GM18502 (cell line): ENCODE measurements around the gene PTPRN2.

ENCODE experiments used
- ATAC-seq: cut with Tn5 transposase; IDR thresholded peaks from one replicate; pipeline ENCODE4 v1.9.1; 2021; ENCODE audit warnings: mild to moderate bottlenecking; ENCODE audit not compliant: unreplicated experiment, poor library complexity

The PTPRN2 gene

DNA sequence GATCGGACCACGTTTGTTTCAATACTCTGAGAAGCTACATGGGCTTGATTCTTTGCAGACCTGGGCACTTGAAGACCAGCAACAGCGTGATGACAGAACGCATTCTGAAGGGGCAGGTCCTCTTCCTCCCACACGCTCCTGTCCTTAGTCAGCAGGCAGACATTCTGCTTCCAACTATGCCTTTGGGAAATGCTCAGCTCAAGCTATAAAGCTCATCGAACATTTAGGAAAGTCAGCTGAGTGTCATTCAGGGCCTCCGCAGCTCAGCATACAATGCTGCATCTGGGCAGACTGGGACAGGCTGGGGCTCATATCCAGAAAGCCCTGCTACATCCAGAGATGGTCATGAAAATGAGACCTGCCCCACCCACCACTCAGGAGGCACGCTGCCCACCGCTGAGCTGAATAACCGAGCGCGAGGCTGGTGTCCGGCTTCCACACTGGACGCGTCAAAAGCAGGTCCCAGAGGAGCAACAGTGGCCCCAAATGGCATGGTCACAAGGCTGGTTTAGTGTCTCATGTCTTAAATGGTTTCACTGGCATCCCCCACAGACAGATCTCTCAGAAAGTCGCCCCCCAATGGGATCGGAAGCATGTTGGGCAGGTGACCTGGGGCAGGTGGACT, 976.8 kb downstream of the PTPRN2 start:
- no peak for ATAC-seq

DNA sequence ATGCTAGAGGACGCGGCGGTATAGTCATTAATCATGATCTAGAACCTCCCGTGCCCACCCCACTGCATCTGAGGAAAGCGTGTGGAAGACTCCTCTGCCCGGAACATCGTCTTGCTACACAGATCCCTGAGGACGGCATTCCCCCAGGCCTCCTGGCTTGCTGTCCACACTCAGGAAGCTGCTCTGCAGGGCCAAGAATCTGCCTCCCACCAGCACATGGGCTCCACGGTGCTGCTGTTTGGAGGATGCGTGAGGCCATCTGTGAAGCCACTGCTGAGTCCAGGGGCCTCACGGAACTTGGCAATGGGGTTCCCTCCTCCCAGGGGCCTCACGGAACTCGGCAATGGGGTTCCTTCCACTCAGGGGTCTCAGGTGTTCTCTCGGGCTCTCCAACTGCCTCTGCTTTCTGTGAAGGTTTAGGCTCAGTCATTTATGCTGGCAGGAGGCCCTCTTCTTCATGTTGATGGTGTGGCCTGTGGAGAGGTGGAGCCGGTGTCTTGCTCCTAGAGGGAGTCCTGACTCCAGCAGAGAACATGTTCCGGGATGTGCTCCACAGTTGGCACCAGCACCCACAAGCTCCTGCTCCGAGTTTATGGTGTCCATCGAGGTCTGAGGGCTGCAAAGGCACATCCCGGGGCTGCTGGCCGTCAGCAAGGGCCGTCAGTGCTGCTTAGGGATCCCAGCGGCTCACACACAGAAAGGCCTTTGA, 977.5 kb downstream of the PTPRN2 start:
- no peak for ATAC-seq

DNA sequence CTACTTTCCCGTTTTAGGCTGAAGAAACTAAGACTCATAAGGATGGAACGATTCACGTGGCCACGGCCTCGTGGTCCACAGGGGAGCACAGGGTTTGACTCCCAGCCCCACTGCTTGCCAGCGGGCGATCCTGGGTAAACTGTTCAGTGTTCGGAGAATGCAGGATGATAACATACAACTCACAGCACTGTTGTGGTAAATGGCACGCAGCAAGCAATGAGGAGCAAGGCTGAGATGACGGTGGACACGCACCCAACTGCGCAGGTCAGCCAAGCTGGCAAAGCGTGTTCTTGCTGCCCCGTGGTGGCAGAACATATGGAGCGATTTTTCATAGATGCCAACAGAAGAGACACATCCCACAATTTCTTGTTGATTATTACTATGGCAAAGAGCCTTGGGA, 978.1 kb downstream of the PTPRN2 start:
- ATAC-seq, result no peak

DNA sequence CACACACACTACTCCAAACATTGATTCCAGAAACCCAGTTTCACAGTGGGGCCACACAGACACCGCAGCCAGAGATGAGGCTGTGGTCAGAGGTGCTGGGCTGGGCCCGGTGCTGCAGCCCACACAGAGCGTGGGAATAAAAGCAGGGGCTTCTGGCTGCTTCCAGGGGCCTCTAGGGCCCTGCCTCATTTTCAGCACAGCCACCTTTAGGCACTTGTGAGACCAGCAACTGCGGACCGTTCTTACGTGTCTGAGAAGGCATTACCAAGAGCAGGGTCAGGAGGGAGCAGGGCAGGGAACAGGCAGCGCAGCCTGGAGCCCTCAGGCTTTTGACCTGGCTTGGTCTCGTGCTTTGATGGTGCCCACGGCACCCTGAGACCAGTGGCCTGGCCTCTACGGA, 980.4 kb downstream of the PTPRN2 start:
- no peak for ATAC-seq

DNA sequence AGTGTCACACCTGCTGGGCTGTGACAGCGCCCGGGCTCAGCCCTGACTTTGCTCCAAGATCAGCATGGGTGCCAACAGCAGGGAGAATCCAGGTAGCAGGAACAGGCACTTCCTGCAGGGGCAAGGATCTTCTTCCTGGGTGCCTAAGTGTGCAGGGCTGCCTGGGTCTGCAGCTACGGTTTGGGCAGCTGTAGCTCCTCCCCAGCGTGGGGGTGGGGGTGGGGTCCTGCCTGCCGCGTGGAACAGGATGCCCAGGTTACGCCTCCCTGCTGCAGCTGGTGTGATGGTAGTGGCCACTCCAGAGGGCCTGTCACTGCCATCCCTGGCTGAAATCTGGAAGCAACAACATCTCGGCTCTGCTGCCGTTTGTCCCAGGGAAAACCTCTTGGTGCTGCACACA, 981.5 kb downstream of the PTPRN2 start:
- no peak for ATAC-seq

DNA sequence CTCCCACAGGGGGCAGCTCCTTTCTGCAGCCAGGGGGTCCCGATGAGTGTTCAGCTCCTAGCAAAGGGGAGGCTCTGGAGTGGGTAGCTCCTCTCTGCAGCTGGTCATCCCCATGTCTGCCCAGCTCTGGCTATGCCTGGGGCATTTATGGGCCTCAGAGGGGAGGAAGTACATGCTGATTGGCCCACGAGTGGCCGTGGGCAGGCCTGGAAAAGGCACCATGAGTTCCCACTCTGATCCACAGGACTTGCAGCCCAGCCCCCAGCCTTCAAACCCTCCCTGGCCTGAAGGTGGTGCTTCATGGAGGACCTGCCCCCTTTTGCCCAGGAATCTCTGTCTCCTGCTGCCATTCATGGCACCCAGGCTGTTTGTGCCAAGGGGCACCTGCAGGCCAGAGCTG, 982.0 kb downstream of the PTPRN2 start:
- ATAC-seq, result no peak

DNA sequence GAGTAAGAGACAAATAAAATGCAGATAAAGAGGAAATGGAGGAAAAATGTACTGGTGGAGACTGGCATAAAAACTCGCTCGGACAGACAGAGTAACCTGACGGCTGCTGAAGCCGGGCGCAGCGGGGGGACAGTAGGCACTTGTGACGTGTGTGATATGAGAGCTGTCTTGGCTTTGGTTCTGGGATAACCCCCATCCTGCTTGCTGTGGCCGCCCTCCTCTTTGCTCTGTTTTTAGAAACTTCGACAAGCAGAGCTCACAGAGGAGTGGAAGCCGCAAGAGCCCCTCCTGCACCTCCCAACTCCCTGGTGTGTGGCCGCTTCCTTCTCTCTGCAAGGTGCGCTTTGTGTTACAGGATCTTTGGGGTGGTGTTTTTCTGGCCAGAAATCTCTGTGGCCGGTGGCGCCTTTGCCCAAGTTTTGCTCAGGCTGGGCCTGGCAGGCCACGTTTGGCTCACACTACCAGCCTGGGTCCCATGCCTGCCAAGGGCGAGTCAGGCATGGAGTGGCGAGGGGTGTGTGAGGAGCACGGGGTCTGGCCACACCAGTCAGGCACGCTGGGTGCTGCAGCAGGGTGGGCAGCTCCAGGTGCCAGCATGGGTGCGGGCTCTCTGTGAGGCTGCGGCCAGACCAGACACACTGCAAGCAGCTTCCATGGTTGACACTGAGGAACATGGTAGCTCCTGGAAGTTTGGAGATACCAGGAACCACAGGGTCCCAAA, 982.8 kb downstream of the PTPRN2 start:
- no peak for ATAC-seq

DNA sequence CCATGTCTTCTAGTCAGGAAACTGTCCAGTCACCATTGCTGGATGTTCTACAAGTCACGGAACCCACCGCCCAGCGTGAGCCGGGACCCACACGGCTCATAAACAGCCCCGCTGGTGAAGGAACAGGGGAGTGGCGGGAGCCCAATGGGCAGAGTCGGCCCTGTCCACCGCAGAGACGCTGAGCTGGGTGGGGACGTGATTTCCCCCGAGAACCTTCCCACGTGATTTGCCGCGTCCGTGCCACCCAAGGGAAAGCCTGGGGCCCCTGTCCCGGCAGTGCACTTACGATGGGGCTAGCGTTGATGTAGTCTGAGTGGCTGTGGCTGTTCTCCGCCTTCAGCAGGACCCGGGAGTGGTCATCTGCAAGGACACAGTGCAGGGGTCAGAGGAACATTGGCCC, 983.9 kb downstream of the PTPRN2 start:
- no peak for ATAC-seq

DNA sequence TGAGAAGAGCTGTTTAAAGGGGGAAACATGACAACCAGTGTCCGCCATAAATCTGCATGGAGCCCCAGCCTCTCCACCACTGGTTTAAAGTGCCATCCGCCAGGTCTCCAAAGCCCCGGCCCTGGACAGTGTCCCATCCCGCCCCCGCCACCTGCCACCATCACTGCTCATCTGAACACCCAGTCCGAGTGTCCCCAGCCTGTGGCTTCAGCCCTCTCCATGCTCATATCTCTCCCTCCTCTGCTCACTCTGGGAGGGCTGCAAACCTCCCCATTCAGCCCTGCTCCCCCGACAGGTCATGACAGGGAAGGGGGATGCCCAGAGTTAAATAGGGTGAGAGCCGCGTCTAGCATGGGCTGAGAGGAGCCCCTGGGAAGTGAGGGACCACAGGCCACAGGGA, 984.6 kb downstream of the PTPRN2 start:
- no peak for ATAC-seq

DNA sequence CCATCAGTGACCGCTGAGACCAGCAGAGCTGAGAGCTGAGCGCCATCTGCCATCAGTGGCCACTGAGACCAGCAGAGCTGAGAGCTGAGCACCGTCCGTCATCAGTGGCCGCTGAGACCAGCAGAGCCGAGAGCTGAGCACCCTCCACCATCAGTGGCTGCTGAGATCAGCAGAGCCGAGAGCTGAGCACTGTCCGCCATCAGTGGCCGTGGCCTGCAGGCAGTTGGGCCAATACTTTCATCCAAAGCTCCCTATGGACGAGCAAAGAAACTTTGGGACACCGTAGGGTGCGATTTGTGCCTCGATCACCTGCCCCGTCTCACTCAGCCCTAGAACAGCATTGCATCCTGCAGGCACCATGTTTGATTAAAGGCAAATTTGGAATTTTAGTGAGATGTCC, 985.0 kb downstream of the PTPRN2 start:
- no peak for ATAC-seq

DNA sequence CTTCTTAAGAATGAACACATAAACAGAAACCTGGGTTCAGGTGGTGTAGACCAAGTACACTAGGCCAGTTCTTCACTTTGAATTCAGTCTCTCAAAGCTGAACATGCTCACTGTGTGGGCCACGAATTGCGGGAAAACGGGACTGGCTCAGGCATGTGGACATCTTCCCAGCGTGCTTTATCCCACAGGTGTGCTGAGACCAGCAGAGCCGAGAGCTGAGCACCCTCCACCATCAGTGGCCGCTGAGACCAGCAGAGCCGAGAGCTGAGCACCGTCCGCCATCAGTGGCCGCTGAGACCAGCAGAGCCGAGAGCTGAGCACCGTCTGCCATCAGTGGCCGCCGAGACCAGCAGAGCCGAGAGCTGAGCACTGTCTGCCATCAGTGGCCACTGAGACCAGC, 985.5 kb downstream of the PTPRN2 start:
- no peak for ATAC-seq

DNA sequence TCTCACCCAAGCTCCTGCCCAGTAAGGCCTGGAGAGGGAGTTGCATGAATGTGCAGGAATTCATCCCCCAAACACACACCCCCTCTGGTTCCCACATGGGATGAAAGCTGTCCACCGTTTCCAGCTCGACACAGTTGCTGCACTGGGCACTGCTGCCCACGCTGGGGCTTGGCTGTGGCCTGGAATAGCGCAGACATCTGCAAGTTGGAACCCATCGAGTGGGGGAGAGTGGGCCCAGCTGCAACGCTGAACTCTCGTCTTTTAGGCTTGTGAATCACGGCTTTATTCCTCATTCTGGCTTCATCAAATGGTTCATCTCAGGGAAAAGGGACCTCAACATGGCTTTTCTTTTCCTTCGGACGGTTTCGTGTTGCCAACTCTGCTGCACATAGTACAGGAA, 986.1 kb downstream of the PTPRN2 start:
- no peak for ATAC-seq

DNA sequence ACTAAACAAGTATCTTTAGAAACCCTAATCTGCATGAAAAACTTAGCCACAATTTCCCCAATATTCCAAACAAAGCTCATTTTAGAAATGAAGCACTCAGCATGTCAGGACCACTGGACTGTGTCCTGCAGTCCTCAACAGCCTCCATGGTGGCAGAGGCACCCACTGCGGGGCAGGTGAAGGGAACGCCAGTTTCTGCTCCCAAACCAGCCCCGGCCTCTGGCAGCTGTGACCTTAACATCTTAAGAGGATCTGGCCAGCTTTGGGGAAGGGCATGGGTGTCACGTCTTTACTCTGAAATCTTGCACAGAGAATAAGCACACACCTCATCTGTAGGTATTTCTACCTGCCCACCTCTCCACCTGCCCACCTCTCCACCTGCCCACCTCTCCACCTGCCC, 988.1 kb downstream of the PTPRN2 start:
- ATAC-seq, result no peak

DNA sequence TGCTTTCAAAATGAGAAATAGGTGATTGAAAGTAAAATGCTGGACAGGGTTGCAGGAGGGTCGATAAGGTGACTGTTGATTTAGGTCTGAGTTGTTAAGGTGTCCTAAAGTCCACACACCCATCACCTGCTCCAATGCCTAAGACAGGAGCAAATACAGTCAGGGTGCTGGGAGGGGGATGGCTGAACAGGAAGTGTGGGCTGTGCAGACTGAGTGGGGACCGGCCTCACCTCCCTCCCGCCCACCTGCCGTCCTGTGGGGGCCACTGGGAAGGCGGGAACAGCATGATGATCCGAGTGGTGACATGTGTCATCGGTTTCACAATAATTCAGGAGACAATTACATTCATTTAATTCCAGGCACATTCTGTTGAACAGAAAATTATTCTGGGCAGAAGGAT, 990.1 kb downstream of the PTPRN2 start:
- ATAC-seq, result no peak

DNA sequence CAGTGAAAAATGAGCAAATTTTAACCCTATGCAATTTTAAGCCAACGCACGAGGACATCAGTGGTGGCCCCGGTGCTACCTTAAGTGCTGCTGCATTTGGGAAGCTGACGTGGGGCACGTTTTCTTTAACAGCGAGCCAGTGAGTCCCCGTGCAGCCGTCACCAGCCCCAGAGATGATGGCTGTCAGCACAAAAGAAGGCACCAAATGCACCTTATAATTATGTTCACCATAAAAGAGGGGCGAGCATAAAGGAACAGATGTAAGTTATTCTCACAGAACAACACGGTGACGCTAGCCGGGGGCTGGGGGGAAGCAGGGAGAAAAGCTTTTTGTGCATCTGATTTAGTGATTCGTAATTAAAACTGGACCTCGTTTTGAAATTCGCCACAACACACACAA, 990.7 kb downstream of the PTPRN2 start:
- no peak for ATAC-seq

DNA sequence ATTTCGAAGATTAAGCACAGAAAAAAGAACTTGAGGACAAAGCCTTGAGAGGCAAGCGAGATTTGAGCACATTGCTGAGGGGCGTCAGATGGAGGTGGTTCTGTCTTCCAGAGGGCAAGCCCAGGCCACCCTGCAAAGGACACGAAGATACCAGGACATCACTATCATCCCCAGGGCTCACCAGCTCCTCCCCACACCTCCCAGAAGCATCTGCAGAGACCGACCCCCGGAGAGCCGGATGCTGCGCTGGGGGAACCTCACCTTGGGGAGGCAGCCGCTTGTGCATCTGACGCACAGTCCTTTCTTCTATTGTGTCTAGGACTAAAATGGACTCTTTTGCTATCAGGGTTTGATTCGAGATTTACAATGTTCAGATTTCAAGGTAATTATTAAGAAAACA, 991.2 kb downstream of the PTPRN2 start:
- no peak for ATAC-seq

DNA sequence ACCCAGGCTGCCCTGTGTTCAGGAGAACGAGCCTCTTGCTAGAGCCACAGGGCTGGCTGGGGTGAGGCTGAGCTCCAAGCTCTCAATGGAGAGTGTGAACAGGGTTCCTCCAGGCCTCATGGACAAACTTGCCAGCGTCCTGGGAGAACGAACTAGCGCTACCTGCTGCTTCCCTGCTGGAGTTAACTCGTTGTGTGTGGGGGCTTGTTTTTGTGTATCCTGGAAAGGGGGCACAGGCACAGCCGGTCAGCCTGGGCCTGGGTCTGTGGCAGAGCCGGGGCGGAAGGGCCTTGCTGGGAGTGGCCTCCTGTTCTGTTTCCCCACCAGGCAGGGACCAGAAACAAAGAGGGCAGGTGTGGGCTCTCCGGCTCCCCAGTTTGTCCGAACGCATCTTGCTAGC, 991.6 kb downstream of the PTPRN2 start:
- no peak for ATAC-seq

DNA sequence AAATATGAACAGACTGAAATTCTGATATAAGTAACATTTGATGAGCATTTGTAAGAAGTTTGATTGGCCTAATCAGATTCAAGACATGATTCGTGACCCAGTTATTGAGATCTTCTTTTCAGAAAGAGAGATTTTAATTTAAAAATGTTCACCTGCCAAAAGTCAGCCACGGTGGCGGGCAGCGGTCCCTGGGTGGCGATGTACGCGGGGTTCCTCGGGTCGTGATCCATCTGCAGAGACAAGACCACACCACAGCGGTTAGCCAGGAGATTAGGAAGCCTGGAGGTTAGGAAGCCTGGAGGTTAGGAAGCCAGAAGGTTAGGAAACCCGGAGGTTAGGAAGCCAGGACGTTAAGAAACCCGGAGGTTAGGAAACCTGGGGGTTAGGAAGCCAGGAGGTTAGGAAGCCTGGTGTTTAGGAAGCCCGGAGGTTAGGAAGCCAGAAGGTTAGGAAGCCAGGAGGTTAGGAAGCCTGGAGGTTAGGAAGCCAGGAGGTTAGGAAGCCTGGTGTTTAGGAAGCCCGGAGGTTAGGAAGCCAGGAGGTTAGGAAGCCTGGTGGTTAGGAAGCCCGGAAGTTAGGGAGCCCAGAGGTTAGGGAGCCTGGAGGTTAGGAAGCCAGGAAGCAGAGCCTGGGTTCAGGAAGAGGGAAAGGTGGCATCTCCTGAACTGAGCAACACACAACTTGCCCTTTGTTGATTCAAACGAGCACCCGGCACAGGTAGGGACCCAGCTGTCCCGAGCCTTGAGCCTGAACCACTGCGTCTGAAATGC, 992.4 kb downstream of the PTPRN2 start:
- no peak for ATAC-seq

DNA sequence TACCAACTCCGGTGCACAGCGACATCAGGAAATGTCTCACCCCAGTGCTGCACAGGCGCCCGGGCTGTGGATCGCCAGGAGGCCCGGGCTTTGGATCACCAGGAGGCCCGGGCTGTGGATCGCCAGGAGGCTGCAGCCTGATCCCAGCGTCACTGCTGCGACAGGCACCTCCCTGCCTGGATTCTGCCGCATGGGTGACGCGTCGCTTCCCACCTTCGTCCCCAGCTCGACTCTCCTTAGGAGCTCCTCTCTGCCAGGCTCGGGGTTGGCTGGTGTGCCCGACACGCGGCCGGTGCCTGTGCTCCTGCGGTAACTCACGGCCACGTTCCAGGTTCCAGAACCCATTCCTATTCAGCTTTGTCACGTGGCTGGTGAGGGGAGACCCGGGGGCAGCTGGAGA, 993.3 kb downstream of the PTPRN2 start:
- ATAC-seq, result no peak

DNA sequence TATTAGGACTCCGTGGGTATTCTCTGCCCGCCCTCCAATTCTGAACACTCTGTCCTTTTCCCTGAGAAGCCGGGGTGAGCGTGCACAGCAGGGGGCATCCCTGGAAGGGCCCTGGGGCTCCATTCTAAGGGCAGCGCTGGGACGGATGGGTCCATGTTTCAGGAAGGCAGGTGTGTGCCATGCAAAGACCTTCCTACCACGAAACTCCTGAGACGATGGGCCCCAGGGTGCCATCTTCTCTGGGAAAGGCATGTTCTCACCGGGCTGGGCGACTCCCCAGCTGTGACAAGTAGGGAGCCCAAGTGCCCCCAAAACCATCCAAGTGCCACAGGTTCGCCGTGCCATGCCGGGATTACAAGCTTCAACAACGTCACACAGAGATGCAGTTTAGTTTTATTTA, 994.1 kb downstream of the PTPRN2 start:
- ATAC-seq, result no peak
